GM12878 (cell line): ENCODE data around the gene FILIP1L.

Experiments
- SKIL ChIP-seq: fragments of 450-650 bp; IDR thresholded peaks from 2 replicates; pipeline ENCODE4 v1.6.1; 2017; ENCODE audit warnings: mild to moderate bottlenecking, low read depth, inconsistent platforms; ENCODE audit not compliant: poor library complexity, severe bottlenecking
- YY1 ChIP-seq: IDR thresholded peaks from 2 replicates; pipeline ENCODE4 v1.6.1; 2011; ENCODE audit warnings: low read depth, mild to moderate bottlenecking, low read length
- ZBED1 ChIP-seq: IDR thresholded peaks from 2 replicates; pipeline ENCODE4 v1.6.1; 2016; ENCODE audit warnings: borderline replicate concordance

- TF ChIP-seq ZBED1 (no peak), SKIL (no peak), YY1 (no peak)
These were observed 240.8 kb downstream of the FILIP1L start for GRCh38 chr3:99873269-99874102.
